SK-N-SH treated with all-trans-retinoic acid at 6 μM for 48 hours (cell line): ENCODE data around the gene RAB18.

Source experiments
- ARNTL ChIP-seq: fragments of 450-650 bp; formaldehyde crosslinking; IDR thresholded peaks from 2 replicates; pipeline ENCODE4 v1.5.0; 2020; ENCODE audit warnings: low read depth, mild to moderate bottlenecking, moderate library complexity, borderline replicate concordance
- PATZ1 ChIP-seq: fragments of 250-450 bp; sonication (Bioruptor Pico); IDR thresholded peaks from 2 replicates; pipeline ENCODE4 v1.8.0; 2020; ENCODE audit warnings: mild to moderate bottlenecking, moderate library complexity, borderline replicate concordance
- TSHZ2 ChIP-seq: fragments of 250-450 bp; sonication (Bioruptor Pico); IDR thresholded peaks from 2 replicates; pipeline ENCODE4 v1.5.0; 2020; ENCODE audit warnings: mild to moderate bottlenecking, moderate library complexity
- ZFP3 ChIP-seq: fragments of 250-450 bp; sonication (Bioruptor Pico); IDR thresholded peaks from 2 replicates; pipeline ENCODE4 v1.5.0; 2020; ENCODE audit warnings: mild to moderate bottlenecking, moderate library complexity
- ZFP30 ChIP-seq: fragments of 450-650 bp; formaldehyde crosslinking; IDR thresholded peaks from 2 replicates; pipeline ENCODE4 v1.5.0; 2022; ENCODE audit warnings: mild to moderate bottlenecking, moderate library complexity
- ZNF565 ChIP-seq: fragments of 450-650 bp; formaldehyde crosslinking; conservative IDR thresholded peaks from 2 replicates; pipeline ENCODE4 v1.5.0; 2020; ENCODE audit warnings: low read depth, mild to moderate bottlenecking, moderate library complexity

- TF ChIP-seq ZFP3 (no peak), ZNF565 (CRISPR knock-in tag) (no peak), ZFP30 (CRISPR knock-in tag) (no peak), ARNTL (no peak), TSHZ2 (CRISPR knock-in tag) (no peak), PATZ1 (CRISPR knock-in tag) (no peak)
Observed at GRCh38 chr10:27531336-27531847, 27.3 kb downstream of the RAB18 start.
